ENCODE data around the gene VTI1A.

VTI1A gene

GRCh38 chr10:112689327-112690072 lies 242.5 kb downstream of the VTI1A start:
- no peak for DNase-seq

DNA sequence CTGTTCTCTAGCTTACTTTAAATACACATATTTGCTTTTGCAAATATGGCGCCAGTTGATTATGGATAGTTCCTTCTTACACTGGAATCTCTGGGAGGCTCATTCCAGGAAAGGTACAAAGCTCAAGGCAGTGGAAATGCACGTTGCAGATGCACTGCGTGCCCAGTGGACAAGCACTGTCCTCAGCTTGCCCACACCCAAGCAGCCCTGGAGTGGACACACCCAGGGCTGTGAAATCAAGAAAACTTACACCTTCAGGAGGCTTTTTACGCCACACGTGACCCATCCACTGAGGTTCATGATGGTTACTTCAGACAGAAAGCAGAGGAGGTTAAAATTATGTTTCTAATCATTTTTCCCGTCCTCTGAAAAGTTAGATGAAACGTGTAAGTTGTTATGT lies 248.5 kb downstream of the VTI1A start:
- DNase-seq, result no peak

- no peak for DNase-seq
Measured at GRCh38 chr10:112696592-112696991, 249.6 kb downstream of the VTI1A start.

DNA sequence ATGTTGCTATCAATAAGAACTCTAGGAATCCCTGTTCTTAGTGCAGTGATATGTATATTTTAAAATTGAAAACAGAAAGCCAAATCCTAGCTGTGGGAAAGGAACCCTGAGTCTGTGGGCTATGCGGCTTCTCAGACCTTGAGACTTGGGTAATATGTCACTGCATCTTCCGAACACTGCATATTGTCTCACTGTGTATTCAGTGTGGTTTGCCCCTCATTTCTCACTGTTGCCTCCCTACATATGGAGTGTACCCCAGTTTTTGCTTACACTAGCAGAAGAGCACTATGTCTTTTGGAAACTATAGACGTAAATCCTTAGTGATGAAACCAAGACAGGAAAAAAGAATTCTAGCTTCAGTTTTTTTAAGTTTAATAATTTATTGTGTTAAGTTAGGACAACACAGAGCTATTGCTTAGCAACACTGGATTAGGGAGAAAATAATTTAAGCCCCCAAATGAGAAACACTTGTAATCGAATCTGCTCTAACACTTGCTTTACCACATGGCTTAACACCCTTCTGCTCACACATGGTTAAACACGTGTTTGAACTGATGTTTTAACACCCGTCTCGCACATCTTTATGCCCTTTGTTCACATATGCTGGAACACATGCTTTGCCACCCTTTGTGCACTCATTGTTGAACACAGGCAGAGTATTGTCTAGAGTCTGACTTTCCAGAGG lies 251.3 kb downstream of the VTI1A start:
- no peak for DNase-seq

- no peak for DNase-seq
Measured at GRCh38 chr10:112698818-112699164, 251.8 kb downstream of the VTI1A start.

DNA sequence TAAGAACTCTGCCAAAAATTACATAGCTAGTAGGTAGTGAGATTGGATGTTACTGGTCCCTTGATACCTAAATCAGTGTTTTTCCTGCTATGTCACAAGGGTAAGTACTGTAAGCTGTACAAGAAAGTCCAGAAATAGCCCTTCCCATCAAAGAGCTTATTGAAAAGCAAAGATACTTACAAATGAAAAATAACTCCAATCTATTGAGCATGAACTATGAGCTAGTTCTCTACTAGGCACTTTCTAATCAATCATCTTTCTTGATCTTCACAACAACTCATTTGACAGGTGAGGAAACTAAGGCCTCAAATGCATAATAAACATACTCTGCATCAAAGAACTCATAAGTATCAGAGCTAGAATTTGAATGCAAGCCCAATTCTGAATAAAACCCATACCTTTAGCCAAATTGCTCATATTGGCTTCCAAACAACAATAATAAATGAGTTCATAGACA lies 253.2 kb downstream of the VTI1A start:
- no peak for DNase-seq

- DNase-seq, result no peak
Measured at GRCh38 chr10:112701211-112701877, 254.3 kb downstream of the VTI1A start.

DNA sequence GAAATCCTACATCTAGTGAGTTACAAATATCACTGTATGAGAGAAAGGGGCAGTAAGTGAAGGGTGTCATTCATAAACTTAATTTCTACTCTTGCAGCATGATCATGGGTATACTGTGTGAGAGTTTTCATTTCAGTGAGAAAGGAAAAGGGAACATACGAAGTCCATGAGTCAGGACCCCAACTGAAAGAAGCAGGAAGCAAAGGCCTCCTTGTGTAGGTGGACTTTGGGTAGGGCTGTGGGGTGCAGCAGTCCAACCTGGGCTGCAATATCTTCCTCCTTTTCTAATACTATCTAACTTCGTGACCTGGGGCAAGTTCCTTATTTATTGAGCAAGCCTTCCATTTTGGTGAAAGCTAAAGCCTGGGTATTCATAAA lies 254.9 kb downstream of the VTI1A start:
- no peak for DNase-seq

DNA sequence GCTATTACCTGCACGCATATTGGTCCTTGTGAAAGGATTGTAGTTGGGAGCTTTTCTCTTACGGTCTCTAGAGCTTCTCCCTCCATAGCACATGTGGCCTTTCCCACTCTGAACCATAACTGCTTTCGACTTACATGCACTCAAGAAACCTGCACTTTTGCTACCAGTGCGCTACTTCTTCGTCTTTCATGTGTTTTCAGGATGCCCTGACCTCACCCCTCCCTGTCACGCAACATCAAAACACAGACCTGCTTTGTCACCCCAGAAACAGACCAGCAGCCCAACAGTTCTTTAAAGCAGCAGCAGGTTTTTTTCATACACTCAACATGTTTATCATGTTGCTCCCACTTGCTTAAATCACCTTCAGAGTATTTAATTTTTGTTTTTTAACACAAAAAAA lies 259.6 kb downstream of the VTI1A start:
- DNase-seq, result no peak

- DNase-seq, result no peak
Measured at GRCh38 chr10:112708461-112708860, 261.4 kb downstream of the VTI1A start.

DNA sequence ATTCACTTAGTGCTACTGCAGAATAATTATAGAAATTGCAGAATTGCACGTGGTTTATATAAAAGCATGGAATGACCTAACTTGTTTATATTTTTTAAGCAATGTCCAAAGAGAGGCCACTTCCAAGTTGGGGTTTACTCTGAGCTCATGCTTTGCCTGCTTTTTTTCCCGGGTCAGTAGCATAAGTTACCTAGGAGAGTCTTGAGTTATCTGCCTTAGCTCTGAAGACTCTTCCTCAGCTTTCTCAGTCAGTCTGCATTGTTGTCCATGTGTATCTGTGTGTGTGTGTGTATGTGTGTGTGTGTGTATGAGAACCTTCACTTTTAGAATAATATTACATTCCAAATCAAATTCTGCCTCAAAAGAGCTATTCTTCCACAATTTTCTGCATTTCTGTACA lies 263.5 kb downstream of the VTI1A start:
- DNase-seq, result no peak

GRCh38 chr10:112711366-112711765 lies 264.4 kb downstream of the VTI1A start:
- DNase-seq, result no peak

- DNase-seq, result no peak
Measured at GRCh38 chr10:112712536-112712935, 265.5 kb downstream of the VTI1A start.

DNA sequence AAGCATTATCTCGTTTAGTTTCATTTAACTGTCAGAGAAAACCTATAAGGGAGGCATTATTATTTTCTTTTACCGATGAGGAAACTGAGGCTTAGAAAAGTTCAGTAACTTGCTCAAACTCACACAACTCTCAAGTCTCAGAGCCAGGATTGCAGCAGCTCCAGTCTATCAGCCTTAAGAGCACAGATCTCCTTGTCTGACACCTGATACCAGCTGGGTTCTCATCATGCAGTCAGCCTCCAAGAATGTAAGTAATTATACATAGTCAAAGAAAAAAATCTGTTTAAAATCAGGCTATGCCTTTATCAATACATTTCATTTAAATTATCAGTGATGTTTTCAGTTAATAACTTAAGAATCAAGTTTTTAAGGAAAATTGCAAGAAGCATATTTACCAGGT lies 266.4 kb downstream of the VTI1A start:
- DNase-seq, result no peak

GRCh38 chr10:112715581-112715980 lies 268.6 kb downstream of the VTI1A start:
- no peak for DNase-seq

- DNase-seq, result no peak
Measured at GRCh38 chr10:112716076-112716475, 269.1 kb downstream of the VTI1A start.

GRCh38 chr10:112716924-112717413 lies 270.0 kb downstream of the VTI1A start:
- no peak for DNase-seq

- no peak for DNase-seq
Measured at GRCh38 chr10:112720178-112720577, 273.2 kb downstream of the VTI1A start.

GRCh38 chr10:112721080-112721698 lies 274.2 kb downstream of the VTI1A start:
- peak; percentile 43 for DNase-seq

GRCh38 chr10:112722758-112723157 lies 275.7 kb downstream of the VTI1A start:
- peak; percentile 44 for DNase-seq

- no peak for DNase-seq
Measured at GRCh38 chr10:112723876-112724275, 276.9 kb downstream of the VTI1A start.

DNA sequence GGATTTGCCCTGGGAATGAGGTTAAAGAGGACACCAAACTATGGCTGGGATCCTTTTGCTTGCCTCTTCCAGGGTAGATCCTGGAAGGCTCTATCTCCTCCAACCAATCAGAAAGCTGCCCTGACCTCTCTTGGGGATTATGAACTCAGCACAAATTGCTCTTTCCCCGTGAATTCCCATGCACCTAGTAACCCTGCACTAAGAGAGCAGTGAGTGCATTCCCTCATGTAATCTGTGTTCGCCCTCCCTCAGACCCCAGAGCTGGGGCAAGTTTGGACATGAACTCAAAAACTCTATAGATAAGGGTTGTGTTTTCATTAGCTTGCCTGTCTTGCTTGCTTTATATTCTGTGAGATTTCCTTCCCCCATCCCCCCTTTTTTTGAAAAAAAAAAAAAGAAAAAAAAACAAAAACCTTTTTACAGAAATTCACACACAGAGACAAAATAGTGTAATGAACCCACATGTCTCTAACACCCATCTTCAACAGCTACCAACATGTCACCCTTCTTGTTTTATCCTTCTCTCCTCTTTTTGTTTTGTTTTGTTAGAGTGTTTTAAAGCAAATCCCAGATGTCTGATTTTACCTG lies 277.5 kb downstream of the VTI1A start:
- no peak for DNase-seq
